GM12891 (cell line): ENCODE data around the gene SLC7A9.

Experiments
- PAX5 ChIP-seq: IDR thresholded peaks from 2 replicates; pipeline ENCODE4 v1.6.1; 2011; ENCODE audit warnings: low read length, moderate library complexity, mild to moderate bottlenecking; ENCODE audit not compliant: insufficient read depth, severe bottlenecking
- POLR2A ChIP-seq: IDR thresholded peaks from 2 replicates; pipeline ENCODE4 v1.6.1; 2011; ENCODE audit warnings: low read depth, low read length, control low read depth
- POLR2AphosphoS5 ChIP-seq: IDR thresholded peaks from 2 replicates; pipeline ENCODE4 v1.6.1; 2011; ENCODE audit warnings: low read depth, low read length, control low read depth
- POU2F2 ChIP-seq: IDR thresholded peaks from 2 replicates; pipeline ENCODE4 v1.6.1; 2011; ENCODE audit warnings: low read depth, mild to moderate bottlenecking, control low read depth, low read length, moderate library complexity
- SPI1 ChIP-seq: IDR thresholded peaks from 2 replicates; pipeline ENCODE4 v1.6.1; 2011; ENCODE audit warnings: low read depth, low read length, control low read depth
- TAF1 ChIP-seq: IDR thresholded peaks from 2 replicates; pipeline ENCODE4 v1.6.1; 2011; ENCODE audit warnings: low read depth, low read length, control low read depth

GRCh38 chr19:32812571-32812970, 57.0 kb downstream of the SLC7A9 start:
- TF ChIP-seq POLR2AphosphoS5 = no peak
- no peak for TF ChIP-seq POLR2A
- no peak for TF ChIP-seq TAF1
- TF ChIP-seq SPI1 = no peak
- TF ChIP-seq PAX5 = no peak
- TF ChIP-seq POU2F2 = no peak
